Measurements from ENCODE around the gene PRR36. TPM values are rescaled to one million over a fixed set of nuclear protein-coding genes. Genes with fewer than 3 reads are reported as not detected.

The PRR36 gene
- total and polyA plus RNA-seq, 7 donors: under 0.01 to 0.23 TPM; not detected in 5

- Histone ChIP-seq H3K27me3 (no peaks in the 10 kb centered on the region), H3K27ac (no peak overlapping the region), H3K4me1 (no peaks in the 10 kb centered on the region), H3K9me3 (no peaks in the 10 kb centered on the region), H3K4me3 (no peak overlapping the region), H3K36me3 (peaks cover 0 to 5% (median 0%) of the 10 kb centered on the region in 4 donors)
- 91 to 94% methylated on average over 19 of the region's 19 CpGs for WGBS, 2 donors
- intact Hi-C loops (cut with DNase I): no loop called here
- no peak for DNase-seq
- no peak for TF ChIP-seq POLR2A (IDR thresholded peaks at IDR 0.05)
Observed at GRCh38 chr19:7846155-7846646, 28.0 kb downstream of the PRR36 start.

GRCh38 chr19:7845390-7846154, 28.6 kb downstream of the PRR36 start:
- Histone ChIP-seq H3K4me1 (no peaks in the 10 kb centered on the region), H3K36me3 (peaks cover 0 to 5% (median 0%) of the 10 kb centered on the region in 4 donors), H3K27me3 (no peaks in the 10 kb centered on the region), H3K9me3 (no peaks in the 10 kb centered on the region), H3K4me3 (no peak overlapping the region), H3K27ac (no peak overlapping the region)
- DNase-seq: no peak
- intact Hi-C loops (cut with DNase I): no loop called here
- 90 to 91% methylated on average over 20 of the region's 20 CpGs for WGBS, 2 donors
- no peak for TF ChIP-seq POLR2A (IDR thresholded peaks at IDR 0.05)
- no peak for TF ChIP-seq POLR2AphosphoS5 (IDR thresholded peaks at IDR 0.05)
- TF ChIP-seq CTCF (IDR thresholded peaks at IDR 0.05): no peak
- no peak for TF ChIP-seq EP300 (IDR thresholded peaks at IDR 0.05)

- no peaks in the 10 kb centered on the region for H3K9me3 ChIP-seq
- no peaks in the 10 kb centered on the region for H3K27me3 ChIP-seq
- no peak for DNase-seq
- intact Hi-C loops (cut with DNase I): no loop called here
- no peak for TF ChIP-seq CTCF (IDR thresholded peaks at IDR 0.05)
- no peak for TF ChIP-seq EP300 (IDR thresholded peaks at IDR 0.05)
- TF ChIP-seq POLR2A (IDR thresholded peaks at IDR 0.05): no peak
- no peak for TF ChIP-seq POLR2AphosphoS5 (IDR thresholded peaks at IDR 0.05)
- no peak overlapping the region for H3K4me3 ChIP-seq
- H3K36me3 ChIP-seq: peaks cover 0 to 5% (median 0%) of the 10 kb centered on the region in 4 donors
- no peak overlapping the region for H3K27ac ChIP-seq
- 91% methylated on average over 10 of the region's 10 CpGs for WGBS, 2 donors
- H3K4me1 ChIP-seq: no peaks in the 10 kb centered on the region
Observed at GRCh38 chr19:7844951-7845350, 29.2 kb downstream of the PRR36 start.

- Histone ChIP-seq H3K4me3 (no peak overlapping the region), H3K4me1 (no peaks in the 10 kb centered on the region), H3K36me3 (peaks cover 0 to 5% (median 0%) of the 10 kb centered on the region in 4 donors), H3K27ac (no peak overlapping the region), H3K9me3 (no peaks in the 10 kb centered on the region), H3K27me3 (no peaks in the 10 kb centered on the region)
- 64 to 85% methylated on average over 5 of the region's 5 CpGs for WGBS, 2 donors
- TF ChIP-seq CTCF (IDR thresholded peaks at IDR 0.05) (no peak), EP300 (IDR thresholded peaks at IDR 0.05) (no peak), POLR2A (IDR thresholded peaks at IDR 0.05) (no peak), POLR2AphosphoS5 (IDR thresholded peaks at IDR 0.05) (no peak)
- no peak for DNase-seq
- intact Hi-C loops (cut with DNase I): no loop called here
Observed at GRCh38 chr19:7844405-7844804, 29.8 kb downstream of the PRR36 start.

- no peaks in the 10 kb centered on the region for H3K4me1 ChIP-seq
- WGBS, 2 donors: 90 to 95% methylated on average over 6 of the region's 6 CpGs
Observed at GRCh38 chr19:7843521-7843920, 30.7 kb downstream of the PRR36 start.

More at GRCh38 chr19:7843521-7843920, 30.7 kb downstream of the PRR36 start:
- no peaks in the 10 kb centered on the region for H3K27me3 ChIP-seq
- H3K9me3 ChIP-seq: no peaks in the 10 kb centered on the region
- DNase-seq: no peak
- intact Hi-C loops (cut with DNase I): no loop called here
- no peak overlapping the region for H3K27ac ChIP-seq
- no peak overlapping the region for H3K4me3 ChIP-seq
- TF ChIP-seq CTCF (IDR thresholded peaks at IDR 0.05) (no peak), EP300 (IDR thresholded peaks at IDR 0.05) (no peak), POLR2AphosphoS5 (IDR thresholded peaks at IDR 0.05) (no peak), POLR2A (IDR thresholded peaks at IDR 0.05) (no peak)
- no peaks in the 10 kb centered on the region for H3K36me3 ChIP-seq

Measured in sigmoid colon (tissue), 7 donors.